Neural cell (in vitro differentiated cells): Measurements from ENCODE around the gene RNU6-9. TPM values are rescaled to one million over a fixed set of nuclear protein-coding genes. Genes with fewer than 3 reads are reported as not detected.

Source experiments
- H2AFZ ChIP-seq: fragments of 200-600, 300-800 bp; sonication (generic), shearing (Covaris generic); 2 replicates; pipeline ENCODE4 v1.6.0; 2014; ENCODE audit warnings: low read depth, mild to moderate bottlenecking, antibody characterized with exemption, low read length, moderate library complexity
- H3F3A ChIP-seq: fragments of 200-600 bp; shearing (Covaris generic); 2 replicates; pipeline ENCODE4 v1.6.1; 2016; ENCODE audit warnings: mild to moderate bottlenecking, moderate library complexity, mixed read lengths, antibody characterized with exemption, low read length; ENCODE audit not compliant: insufficient read depth, poor library complexity, severe bottlenecking
- H3K27ac ChIP-seq: fragments of 200-600, 300-800 bp; sonication (generic), shearing (Covaris generic); 2 replicates; pipeline ENCODE4 v1.5.1; 2014; ENCODE audit warnings: mild to moderate bottlenecking, low read length, moderate library complexity
- H3K27me3 ChIP-seq: fragments of 300-800, 200-600 bp; sonication (generic), shearing (Covaris generic); 2 replicates; pipeline ENCODE4 v1.6.0; 2014; ENCODE audit warnings: mild to moderate bottlenecking, low read depth, low read length, moderate library complexity; ENCODE audit not compliant: insufficient read depth
- H3K36me3 ChIP-seq: fragments of 300-800, 200-600 bp; sonication (generic), shearing (Covaris generic); 2 replicates; pipeline ENCODE4 v1.5.1; 2014; ENCODE audit warnings: mild to moderate bottlenecking, antibody characterized with exemption, low read length, moderate library complexity; ENCODE audit not compliant: insufficient read depth
- H3K4me2 ChIP-seq: fragments of 300-800, 200-600 bp; sonication (generic), shearing (Covaris generic); 2 replicates; pipeline ENCODE4 v1.6.0; 2014; ENCODE audit warnings: mild to moderate bottlenecking, low read length
- H3K4me3 ChIP-seq: fragments of 300-800, 200-600 bp; sonication (generic), shearing (Covaris generic); 2 replicates; pipeline ENCODE4 v1.5.1; 2014; ENCODE audit warnings: mild to moderate bottlenecking, low read length, moderate library complexity
- H3K79me2 ChIP-seq: fragments of 200-600 bp; shearing (Covaris generic); replicated peaks from 2 replicates; pipeline ENCODE4 v1.6.0; 2014; ENCODE audit warnings: mild to moderate bottlenecking, low read length, moderate library complexity; ENCODE audit not compliant: insufficient read depth
- H3K9ac ChIP-seq: fragments of 300-800, 200-600 bp; sonication (generic), shearing (Covaris generic); 2 replicates; pipeline ENCODE4 v1.6.1; 2016; ENCODE audit warnings: mild to moderate bottlenecking, low read length, mixed read lengths
- H3K9me2 ChIP-seq: fragments of 200-600 bp; shearing (Covaris generic); 2 replicates; pipeline ENCODE4 v1.6.1; 2016; ENCODE audit warnings: mild to moderate bottlenecking, low read length, mixed read lengths; ENCODE audit not compliant: insufficient read depth
- H3K9me3 ChIP-seq: fragments of 200-600, 300-800 bp; sonication (generic), shearing (Covaris generic); 2 replicates; pipeline ENCODE4 v1.6.1; 2016; ENCODE audit warnings: mild to moderate bottlenecking, mixed run types, low read length, moderate library complexity, mixed read lengths
- H4K20me1 ChIP-seq: fragments of 200-600 bp; shearing (Covaris generic); 2 replicates; pipeline ENCODE4 v1.6.1; 2016; ENCODE audit warnings: mild to moderate bottlenecking, mixed run types; ENCODE audit not compliant: insufficient read depth
- CTCF ChIP-seq: fragments of 450-650 bp; IDR thresholded peaks from 2 replicates; pipeline ENCODE4 v1.5.1; 2014; ENCODE audit warnings: antibody characterized with exemption, mild to moderate bottlenecking, moderate library complexity; ENCODE audit not compliant: poor library complexity, severe bottlenecking
- EP300 ChIP-seq: fragments of 450-650 bp; conservative IDR thresholded peaks from 2 replicates; pipeline ENCODE4 v1.6.1; 2014; ENCODE audit warnings: antibody characterized with exemption, mild to moderate bottlenecking, moderate library complexity; ENCODE audit not compliant: poor library complexity, severe bottlenecking
- EZH2 ChIP-seq: fragments of 200-600, 300-800 bp; shearing (Covaris generic), sonication (generic); IDR thresholded peaks from 2 replicates; pipeline ENCODE4 v1.6.1; 2014; ENCODE audit warnings: antibody characterized with exemption, low read length, borderline replicate concordance, mild to moderate bottlenecking; ENCODE audit not compliant: insufficient read depth, poor library complexity, severe bottlenecking
- MXI1 ChIP-seq: fragments of 450-650 bp; conservative IDR thresholded peaks from 2 replicates; pipeline ENCODE4 v1.6.1; 2014; ENCODE audit warnings: antibody characterized with exemption, mild to moderate bottlenecking; ENCODE audit not compliant: poor library complexity, severe bottlenecking
- POLR2AphosphoS5 ChIP-seq: IDR thresholded peaks from 2 replicates; pipeline ENCODE4 v1.6.1; 2012
- RAD21 ChIP-seq: fragments of 450-650 bp; conservative IDR thresholded peaks from 2 replicates; pipeline ENCODE4 v1.6.1; 2014; ENCODE audit warnings: antibody characterized with exemption, mild to moderate bottlenecking, moderate library complexity
- REST ChIP-seq: IDR thresholded peaks from 2 replicates; pipeline ENCODE4 v1.6.1; 2012; ENCODE audit warnings: borderline replicate concordance
- SMC3 ChIP-seq: fragments of 450-650 bp; conservative IDR thresholded peaks from 2 replicates; pipeline ENCODE4 v1.6.1; 2014; ENCODE audit warnings: antibody characterized with exemption, mild to moderate bottlenecking, moderate library complexity; ENCODE audit not compliant: poor library complexity
- TAF1 ChIP-seq: IDR thresholded peaks from 2 replicates; pipeline ENCODE4 v1.6.1; 2012; ENCODE audit warnings: low read depth
- polyA plus RNA-seq: library from polyadenylated mRNA; depleted of rRNA; stranded (reverse); fragments of >200 nt; gene quantifications from 2 replicates; pipeline ENCODE4 v1.2.3, GENCODE V29; 2014

RNU6-9 gene
- polyA plus RNA-seq, 1 donor from 2014 or later: not detected

- Histone ChIP-seq H3K9me2 (no peaks in the 10 kb centered on the region), H3K79me2 (peaks cover 7% of the 10 kb centered on the region), H3K9ac (peak within 1 kb of the TSS; percentile 31), H3K9me3 (no peaks in the 10 kb centered on the region), H4K20me1 (no peaks in the 10 kb centered on the region), H3K36me3 (no peaks in the 10 kb centered on the region), H3F3A (no peaks in the 10 kb centered on the region), H2AFZ (no peak within 1 kb of the TSS), H3K4me3 (peak within 1 kb of the TSS; percentile 61), H3K27ac (no peak within 1 kb of the TSS), H3K27me3 (peaks cover 49% of the 10 kb centered on the region), H3K4me2 (no peak within 1 kb of the TSS)
- TF ChIP-seq EP300 (no peak), MXI1 (no peak), SMC3 (peak; percentile 73), RAD21 (peak; percentile 75), CTCF (peak; percentile 76), EZH2 (peak; percentile 75), POLR2AphosphoS5 (no peak), TAF1 (no peak)
Measured at GRCh38 chr19:917323-918151, 24.3 kb downstream of the RNU6-9 start, which contains the start of gene KISS1R. KISS1R (plus strand) TSS chr19:917333; CDS start chr19:917503, 170 bp downstream.

- no peak overlapping the region for H3K27ac ChIP-seq
- peaks cover 49% of the 10 kb centered on the region for H3K27me3 ChIP-seq
- H3K4me2 ChIP-seq: no peak overlapping the region
Measured at GRCh38 chr19:918152-918437, 24.8 kb downstream of the RNU6-9 start.

More at GRCh38 chr19:918152-918437, 24.8 kb downstream of the RNU6-9 start:
- H3K79me2 ChIP-seq: peaks cover 7% of the 10 kb centered on the region
- H3F3A ChIP-seq: no peaks in the 10 kb centered on the region
- H3K9me3 ChIP-seq: no peaks in the 10 kb centered on the region
- H3K36me3 ChIP-seq: no peaks in the 10 kb centered on the region
- no peaks in the 10 kb centered on the region for H3K9me2 ChIP-seq
- peak overlapping the region; percentile 31 for H3K9ac ChIP-seq
- no peak overlapping the region for H2AFZ ChIP-seq
- peak overlapping the region; percentile 61 for H3K4me3 ChIP-seq
- no peak for TF ChIP-seq EZH2
- TF ChIP-seq CTCF: no peak
- no peak for TF ChIP-seq POLR2AphosphoS5
- TF ChIP-seq RAD21: no peak
- TF ChIP-seq SMC3: no peak
- TF ChIP-seq MXI1: no peak
- no peak for TF ChIP-seq EP300
- TF ChIP-seq TAF1: no peak
- TF ChIP-seq REST: no peak
- no peaks in the 10 kb centered on the region for H4K20me1 ChIP-seq
